H9 (cell line): ENCODE results near the gene DLGAP4. TPM values are rescaled to one million over a fixed set of nuclear protein-coding genes. Genes with fewer than 3 reads are reported as not detected.

Source experiments
- DNase-seq: peaks from one replicate; pipeline ENCODE4 v3.0.0-alpha.2; 2017
- H2AFZ ChIP-seq: one replicate; pipeline ENCODE4 v1.6.1; 2013; ENCODE audit warnings: mild to moderate bottlenecking, low read length, control low read depth, moderate library complexity
- H2AK5ac ChIP-seq: 2 replicates; pipeline ENCODE4 v1.6.1; 2013; ENCODE audit warnings: low read length, control low read depth, mixed read lengths; ENCODE audit not compliant: insufficient read length
- H2BK120ac ChIP-seq: one replicate; pipeline ENCODE4 v1.6.1; 2013; ENCODE audit warnings: low read depth, mild to moderate bottlenecking, low read length, control low read depth, inconsistent platforms; ENCODE audit not compliant: poor library complexity, severe bottlenecking
- H2BK12ac ChIP-seq: 2 replicates; pipeline ENCODE4 v1.6.1; 2013; ENCODE audit warnings: low read length, control low read depth, mixed read lengths, low read depth; ENCODE audit not compliant: insufficient read length
- H2BK15ac ChIP-seq: 2 replicates; pipeline ENCODE4 v1.6.1; 2013; ENCODE audit warnings: low read depth, low read length, control low read depth
- H2BK20ac ChIP-seq: one replicate; pipeline ENCODE4 v1.6.1; 2013; ENCODE audit warnings: low read depth, mild to moderate bottlenecking, low read length, control low read depth, inconsistent platforms; ENCODE audit not compliant: poor library complexity, severe bottlenecking
- H2BK5ac ChIP-seq: 2 replicates; pipeline ENCODE4 v1.6.1; 2013; ENCODE audit warnings: low read length, control low read depth, mixed read lengths; ENCODE audit not compliant: insufficient read length
- H3K14ac ChIP-seq: 2 replicates; pipeline ENCODE4 v1.6.1; 2013; ENCODE audit warnings: low read length, control low read depth; ENCODE audit not compliant: insufficient read depth
- H3K18ac ChIP-seq: 2 replicates; pipeline ENCODE4 v1.6.1; 2013; ENCODE audit warnings: low read depth, mild to moderate bottlenecking, mixed read lengths, low read length, control low read depth; ENCODE audit not compliant: insufficient read length
- H3K23ac ChIP-seq: 2 replicates; pipeline ENCODE4 v1.6.1; 2013; ENCODE audit warnings: low read length, control low read depth, mixed read lengths, low read depth; ENCODE audit not compliant: insufficient read length
- H3K23me2 ChIP-seq: 2 replicates; pipeline ENCODE4 v1.6.1; 2013; ENCODE audit warnings: low read depth, mild to moderate bottlenecking, mixed read lengths, low read length, control low read depth; ENCODE audit not compliant: insufficient read length, poor library complexity, severe bottlenecking
- H3K27ac ChIP-seq: 2 replicates; pipeline ENCODE4 v1.5.1; 2013; ENCODE audit warnings: low read length, control low read depth, mixed read lengths, low read depth; ENCODE audit not compliant: insufficient read length
- H3K27me3 ChIP-seq: 2 replicates; pipeline ENCODE4 v1.6.1; 2013; ENCODE audit warnings: low read length, control low read depth, inconsistent platforms; ENCODE audit not compliant: insufficient read depth
- H3K4ac ChIP-seq: 2 replicates; pipeline ENCODE4 v1.6.1; 2013; ENCODE audit warnings: low read depth, mild to moderate bottlenecking, control low read depth, inconsistent platforms, low read length, moderate library complexity
- H3K4me1 ChIP-seq: 2 replicates; pipeline ENCODE4 v1.6.1; 2013; ENCODE audit warnings: low read length, control low read depth, inconsistent platforms; ENCODE audit not compliant: insufficient read depth
- H3K4me2 ChIP-seq: 2 replicates; pipeline ENCODE4 v1.6.1; 2013; ENCODE audit warnings: low read length, control low read depth, mixed read lengths; ENCODE audit not compliant: insufficient read length, insufficient read depth
- H3K56ac ChIP-seq: 2 replicates; pipeline ENCODE4 v1.6.1; 2013; ENCODE audit warnings: low read depth, mild to moderate bottlenecking, mixed read lengths, low read length, control low read depth; ENCODE audit not compliant: insufficient read length
- H3K79me1 ChIP-seq: 2 replicates; pipeline ENCODE4 v1.6.1; 2013; ENCODE audit warnings: low read depth, mild to moderate bottlenecking, moderate library complexity, low read length, control low read depth, inconsistent platforms; ENCODE audit not compliant: insufficient read depth, poor library complexity, severe bottlenecking
- H3K79me2 ChIP-seq: 2 replicates; pipeline ENCODE4 v1.6.1; 2013; ENCODE audit warnings: low read length, control low read depth, inconsistent platforms; ENCODE audit not compliant: insufficient read depth
- H3K9ac ChIP-seq: 2 replicates; pipeline ENCODE4 v1.6.1; 2013; ENCODE audit warnings: low read length, control low read depth, mixed read lengths; ENCODE audit not compliant: insufficient read length; ENCODE audit errors: extremely low read depth
- H3K9me3 ChIP-seq: one replicate; pipeline ENCODE4 v1.6.1; 2013; ENCODE audit warnings: low read depth, low read length, inconsistent platforms; ENCODE audit not compliant: control insufficient read depth
- H3T11ph ChIP-seq: one replicate; pipeline ENCODE4 v1.6.1; 2013; ENCODE audit warnings: mild to moderate bottlenecking, low read length, control low read depth, inconsistent platforms
- H4K20me1 ChIP-seq: one replicate; pipeline ENCODE4 v1.6.1; 2013; ENCODE audit not compliant: control insufficient read depth, insufficient read length, insufficient read depth
- H4K5ac ChIP-seq: 2 replicates; pipeline ENCODE4 v1.6.1; 2013; ENCODE audit warnings: low read depth, mild to moderate bottlenecking, mixed read lengths, low read length, control low read depth; ENCODE audit not compliant: insufficient read length
- H4K8ac ChIP-seq: replicated peaks from 2 replicates; pipeline ENCODE4 v1.6.1; 2013; ENCODE audit warnings: low read length, control low read depth, mixed read lengths, low read depth; ENCODE audit not compliant: insufficient read length
- H4K91ac ChIP-seq: 2 replicates; pipeline ENCODE4 v1.6.1; 2013; ENCODE audit warnings: low read depth, mild to moderate bottlenecking, moderate library complexity, mixed read lengths, low read length, control low read depth; ENCODE audit not compliant: insufficient read length
- H3K27ac Mint-ChIP-seq, 3 experiments: 2 replicates in 2 of 3; 3 replicates in 1 of 3; pipeline ENCODE4 v1.8.0; 2020 to 2021; ENCODE audit warnings: mixed read lengths in 3 of 3, mild to moderate bottlenecking in 1 of 3, moderate library complexity in 1 of 3
- H3K27me3 Mint-ChIP-seq: 2 replicates; pipeline ENCODE4 v1.8.0; 2021; ENCODE audit warnings: low read depth, mild to moderate bottlenecking, moderate library complexity, mixed read lengths
- H3K36me3 Mint-ChIP-seq, 3 experiments: 2 replicates in 2 of 3; 3 replicates in 1 of 3; pipeline ENCODE4 v1.8.0; 2020 to 2021; ENCODE audit warnings: low read depth in 3 of 3, mixed read lengths in 3 of 3; ENCODE audit not compliant: insufficient read depth in 1 of 3
- H3K4me1 Mint-ChIP-seq, 2 experiments: 2 replicates each; pipeline ENCODE4 v1.8.0; 2020; ENCODE audit warnings: mixed read lengths in 2 of 2
- H3K4me3 Mint-ChIP-seq, 2 experiments: 2 replicates in 1 of 2; 3 replicates in 1 of 2; pipeline ENCODE4 v1.8.0; 2020 to 2021; ENCODE audit warnings: mild to moderate bottlenecking in 2 of 2, mixed read lengths in 2 of 2, moderate library complexity in 1 of 2
- H3K9me3 Mint-ChIP-seq, 2 experiments: 2 replicates in 1 of 2; 3 replicates in 1 of 2; pipeline ENCODE4 v1.8.0; 2020; ENCODE audit warnings: mild to moderate bottlenecking in 2 of 2, mixed read lengths in 2 of 2, moderate library complexity in 1 of 2
- WGBS: extraction: QIAGEN DNeasy Blood & Tissue Kit; methylation state at CpG from one replicate; pipeline ENCODE4 v1.1.7; 2013; ENCODE audit warnings: missing lambda C conversion rate, low lambda C conversion rate, mixed read lengths; ENCODE audit not compliant: insufficient read length; ENCODE audit errors: extremely low coverage; 5-methylcytosine and 5-hydroxymethylcytosine counted together
- total RNA-seq: library from RNA; stranded (reverse); gene quantifications from 2 replicates; pipeline ENCODE4 v1.2.1, GENCODE V29; 2021
- TF ChIP-seq, protein P1 (sequence below): fragments of 200-600 bp; sonication (generic); conservative IDR thresholded peaks from 3 replicates; pipeline ENCODE4 v1.8.0; 2021; ENCODE audit warnings: antibody characterized with exemption, mild to moderate bottlenecking

The DLGAP4 gene
- total RNA-seq, 1 experiment from 2014 or later = 48.0 TPM

DNA sequence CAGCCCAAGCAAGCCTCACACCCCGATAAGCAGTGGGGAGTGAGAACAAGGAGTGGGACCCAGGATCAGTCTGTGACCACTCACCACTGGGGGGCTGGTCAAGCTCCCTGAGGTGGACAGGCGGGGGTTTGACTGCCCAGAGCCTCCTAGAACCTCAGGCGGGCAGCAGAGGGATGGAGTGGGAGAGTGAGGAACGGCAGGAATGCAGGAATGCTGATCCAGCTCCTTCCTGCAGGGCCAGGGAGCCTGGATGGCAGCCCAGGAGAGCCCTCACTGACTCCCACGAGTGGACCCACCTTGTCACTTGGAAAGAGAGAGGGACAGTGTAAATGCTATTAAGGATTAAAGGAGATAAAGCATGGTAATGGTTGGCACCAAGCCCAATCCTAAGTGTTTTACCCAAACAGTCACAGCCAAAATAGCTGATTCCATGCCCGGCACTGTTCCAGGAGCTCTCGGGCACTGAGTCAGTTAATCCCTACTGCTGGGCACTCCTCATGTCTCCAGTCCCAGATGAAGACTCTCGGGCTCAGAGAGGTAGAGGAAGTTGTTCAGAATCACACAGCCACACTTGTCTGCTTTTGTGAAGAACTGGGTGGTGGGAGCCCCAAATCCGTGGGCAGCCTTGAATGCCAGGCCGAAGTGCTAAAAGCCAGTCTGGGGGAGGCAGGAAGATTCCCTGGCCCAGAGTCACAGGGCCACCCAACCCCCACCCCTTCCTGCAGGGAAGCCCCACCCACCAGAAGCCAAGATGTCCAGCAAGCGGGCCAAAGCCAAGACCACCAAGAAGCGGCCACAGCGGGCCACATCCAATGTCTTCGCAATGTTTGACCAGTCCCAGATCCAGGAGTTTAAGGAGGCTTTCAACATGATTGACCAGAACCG is 238.2 kb downstream of the DLGAP4 start:
- Histone ChIP-seq H2BK12ac (no peak overlapping the region), H3K4me2 (no peak overlapping the region), H3K23ac (no peak overlapping the region), H4K8ac (no peak overlapping the region), H3K27me3 (no peaks in the 10 kb centered on the region), H2BK15ac (no peak overlapping the region), H2BK5ac (no peak overlapping the region), H3K79me2 (no peaks in the 10 kb centered on the region; the same call in 1 of the 2 replicates), H4K20me1 (peaks cover 3% of the 10 kb centered on the region), H3K27ac (no peak overlapping the region), H3K9me3 (no peaks in the 10 kb centered on the region), H2BK20ac (no peak overlapping the region), H2AK5ac (no peak overlapping the region), H4K5ac (no peak overlapping the region), H3K14ac (no peak overlapping the region), H3K23me2 (no peaks in the 10 kb centered on the region), H4K91ac (no peak overlapping the region), H2AFZ (no peak overlapping the region), H3K4me1 (no peaks in the 10 kb centered on the region; the same call in 1 of the 2 replicates), H3T11ph (no peak overlapping the region), H3K4ac (no peak overlapping the region), H3K56ac (no peak overlapping the region), H2BK120ac (no peak overlapping the region), H3K18ac (no peak overlapping the region), H3K79me1 (no peaks in the 10 kb centered on the region), H3K9ac (no peak overlapping the region)
- TF ChIP-seq, protein P1, sequence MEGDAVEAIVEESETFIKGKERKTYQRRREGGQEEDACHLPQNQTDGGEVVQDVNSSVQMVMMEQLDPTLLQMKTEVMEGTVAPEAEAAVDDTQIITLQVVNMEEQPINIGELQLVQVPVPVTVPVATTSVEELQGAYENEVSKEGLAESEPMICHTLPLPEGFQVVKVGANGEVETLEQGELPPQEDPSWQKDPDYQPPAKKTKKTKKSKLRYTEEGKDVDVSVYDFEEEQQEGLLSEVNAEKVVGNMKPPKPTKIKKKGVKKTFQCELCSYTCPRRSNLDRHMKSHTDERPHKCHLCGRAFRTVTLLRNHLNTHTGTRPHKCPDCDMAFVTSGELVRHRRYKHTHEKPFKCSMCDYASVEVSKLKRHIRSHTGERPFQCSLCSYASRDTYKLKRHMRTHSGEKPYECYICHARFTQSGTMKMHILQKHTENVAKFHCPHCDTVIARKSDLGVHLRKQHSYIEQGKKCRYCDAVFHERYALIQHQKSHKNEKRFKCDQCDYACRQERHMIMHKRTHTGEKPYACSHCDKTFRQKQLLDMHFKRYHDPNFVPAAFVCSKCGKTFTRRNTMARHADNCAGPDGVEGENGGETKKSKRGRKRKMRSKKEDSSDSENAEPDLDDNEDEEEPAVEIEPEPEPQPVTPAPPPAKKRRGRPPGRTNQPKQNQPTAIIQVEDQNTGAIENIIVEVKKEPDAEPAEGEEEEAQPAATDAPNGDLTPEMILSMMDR = no peak
- WGBS = no CpG with 5 or more reads among the region's 15 CpGs
- no peaks in the 10 kb centered on the region for H3K27me3 Mint-ChIP-seq
- DNase-seq = no peak
- peak overlapping the region; percentile 6 to 90 (median 69); a peak in 2 of 7 replicates for H3K27ac Mint-ChIP-seq
- no peak overlapping the region for H3K4me3 Mint-ChIP-seq
- H3K36me3 Mint-ChIP-seq = peaks cover 13 to 36% (median 22%) of the 10 kb centered on the region in 3 experiments; a peak in 6 of 7 replicates
- H3K9me3 Mint-ChIP-seq = no peaks in the 10 kb centered on the region
- H3K4me1 Mint-ChIP-seq = peaks cover 36 to 37% of the 10 kb centered on the region in 2 experiments
